GM19372 (cell line): ENCODE data around the gene OS9.
A peak's percentile ranks its signal among the peaks of the same experiment; 100 is the strongest.
"Not testable (repeated sequence)": the region's sequence is repeated elsewhere in the genome, so short reads cannot be mapped to it uniquely, and the experiment has no call there.

Experiments used
- ATAC-seq: cut with Tn5 transposase; IDR thresholded peaks from one replicate; pipeline ENCODE4 v1.9.1; 2021; ENCODE audit warnings: mild to moderate bottlenecking, low read depth, moderate library complexity; ENCODE audit not compliant: unreplicated experiment

The OS9 gene

GRCh38 chr12:57693659-57694458 is at the start of gene OS9:
TSS of gene OS9 (plus strand) at chr12:57694132. CDS start at chr12:57694162, 30 bp downstream.
- peak; percentile 96 for ATAC-seq

- not testable (repeated sequence) for ATAC-seq
Measured at GRCh38 chr12:57645990-57646658, 47.8 kb upstream of the OS9 start.

DNA sequence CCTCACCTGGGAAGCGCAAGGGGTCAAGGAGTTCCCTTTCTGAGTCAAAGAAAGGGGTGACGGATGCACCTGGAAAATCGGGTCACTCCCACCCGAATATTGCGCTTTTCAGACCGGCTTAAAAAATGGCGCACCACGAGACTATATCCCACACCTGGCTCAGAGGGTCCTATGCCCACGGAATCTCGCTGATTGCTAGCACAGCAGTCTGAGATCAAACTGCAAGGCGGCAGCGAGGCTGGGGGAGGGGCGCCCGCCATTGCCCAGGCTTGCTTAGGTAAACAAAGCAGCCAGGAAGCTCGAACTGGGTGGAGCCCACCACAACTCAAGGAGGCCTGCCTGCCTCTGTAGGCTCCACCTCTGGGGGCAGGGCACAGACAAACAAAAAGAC is 47.3 kb upstream of the OS9 start:
- ATAC-seq: not testable (repeated sequence)

GRCh38 chr12:57654042-57654441 is 39.9 kb upstream of the OS9 start:
- ATAC-seq: no peak

- ATAC-seq: no peak
Measured at GRCh38 chr12:57655541-57656240, 38.2 kb upstream of the OS9 start.

- ATAC-seq: not testable (repeated sequence)
Measured at GRCh38 chr12:57656408-57656807, 37.5 kb upstream of the OS9 start.

GRCh38 chr12:57657744-57658143 is 36.2 kb upstream of the OS9 start:
- no peak for ATAC-seq

DNA sequence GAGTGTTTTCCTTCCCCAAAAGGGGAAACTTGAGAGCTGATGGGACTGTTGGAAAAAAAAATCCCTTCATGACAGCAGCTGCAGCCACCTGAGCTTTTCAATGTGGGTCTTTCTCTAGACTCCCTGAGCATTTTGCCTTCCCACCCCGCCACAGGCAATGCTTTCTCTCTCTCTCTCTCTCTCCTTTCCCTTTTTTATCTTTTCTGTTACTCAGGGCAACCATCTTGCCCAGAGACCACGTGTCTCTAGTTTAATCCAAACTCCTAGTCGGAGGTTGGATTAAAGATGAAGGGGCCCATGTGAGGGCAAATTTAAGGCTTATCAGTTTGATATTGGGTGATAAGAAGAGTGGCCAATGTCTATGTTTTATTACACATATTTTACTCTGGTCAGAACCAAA is 35.0 kb upstream of the OS9 start:
- ATAC-seq: no peak

DNA sequence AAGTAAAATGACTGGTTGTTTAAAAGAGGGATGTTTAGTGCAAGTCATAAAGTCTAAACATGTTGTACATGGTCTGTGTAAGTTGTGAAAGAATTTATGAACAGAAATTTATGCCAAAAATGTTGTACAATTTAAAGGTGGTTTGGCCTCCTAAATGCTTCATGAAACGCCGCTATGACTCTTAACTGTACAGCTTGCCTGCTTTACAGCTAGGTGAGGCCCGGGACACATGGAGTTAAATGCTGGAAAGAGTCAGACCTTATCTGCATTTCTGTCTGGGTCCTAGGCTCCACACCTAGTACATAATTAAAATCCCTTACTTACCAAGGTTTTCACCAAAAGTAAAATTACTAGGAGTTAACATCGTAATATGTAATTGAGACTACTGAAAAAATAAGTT is 32.6 kb upstream of the OS9 start:
- no peak for ATAC-seq

DNA sequence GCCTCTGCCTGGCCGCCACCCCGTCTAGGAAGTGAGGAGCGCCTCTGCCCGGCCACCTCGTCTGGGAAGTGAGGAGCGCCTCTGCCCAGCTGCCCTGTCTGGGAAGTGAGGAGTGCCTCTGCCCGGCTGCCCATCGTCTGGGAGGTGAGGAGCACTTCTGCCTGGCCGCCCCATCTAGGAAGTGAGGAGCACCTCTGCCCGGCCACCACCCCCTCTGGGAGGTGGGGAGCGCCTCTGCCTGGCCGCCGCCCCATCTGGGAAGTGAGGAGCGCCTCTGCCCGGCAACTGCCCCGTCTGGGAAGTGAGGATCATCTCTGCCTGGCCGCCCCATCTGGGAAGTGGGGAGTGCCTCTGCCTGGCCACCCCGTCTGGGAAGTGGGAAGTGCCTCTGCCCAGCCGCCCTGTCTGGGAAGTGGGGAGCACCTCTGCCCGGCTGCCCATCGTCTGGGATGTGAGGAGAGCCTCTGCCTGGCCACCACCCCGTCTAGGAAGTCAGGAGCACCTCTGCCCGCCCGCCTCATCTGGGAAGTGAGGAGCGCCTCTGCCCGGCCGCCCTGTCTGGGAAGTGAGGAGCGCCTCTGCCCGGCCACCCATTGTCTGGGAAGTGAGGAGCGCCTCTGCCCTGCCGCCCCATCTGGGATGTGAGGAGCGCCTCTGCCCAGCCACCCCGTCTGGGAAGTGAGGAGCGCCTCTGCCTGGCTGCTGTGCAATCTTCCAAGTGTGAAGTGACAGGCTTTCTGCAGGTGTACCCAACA is 28.7 kb upstream of the OS9 start:
- not testable (repeated sequence) for ATAC-seq

DNA sequence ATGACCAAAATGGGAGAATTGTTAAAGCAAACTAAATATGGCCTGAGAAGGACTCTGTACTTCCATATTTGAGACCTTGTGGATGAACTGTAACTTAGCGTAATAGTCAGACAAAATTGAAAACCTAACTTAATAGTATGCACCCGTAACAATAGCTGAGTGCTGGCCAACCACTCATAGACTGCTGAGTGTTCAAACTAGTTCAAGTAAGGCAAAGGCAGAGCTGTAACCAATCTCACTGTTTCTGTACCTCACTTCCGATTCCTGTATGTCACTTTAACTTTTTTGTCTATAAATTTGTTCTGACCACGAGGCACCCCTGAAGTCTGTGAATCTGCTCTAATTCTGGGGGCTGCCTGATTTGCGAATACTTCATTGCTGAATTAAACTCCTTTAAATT is 27.0 kb upstream of the OS9 start:
- ATAC-seq: no peak

- ATAC-seq: not testable (repeated sequence)
Measured at GRCh38 chr12:57669691-57670090, 24.2 kb upstream of the OS9 start.

GRCh38 chr12:57671811-57672210 is 22.1 kb upstream of the OS9 start:
- ATAC-seq: not testable (repeated sequence)

- ATAC-seq: no peak
Measured at GRCh38 chr12:57672801-57673200, 21.1 kb upstream of the OS9 start.

- ATAC-seq: no peak
Measured at GRCh38 chr12:57674691-57675090, 19.2 kb upstream of the OS9 start.

DNA sequence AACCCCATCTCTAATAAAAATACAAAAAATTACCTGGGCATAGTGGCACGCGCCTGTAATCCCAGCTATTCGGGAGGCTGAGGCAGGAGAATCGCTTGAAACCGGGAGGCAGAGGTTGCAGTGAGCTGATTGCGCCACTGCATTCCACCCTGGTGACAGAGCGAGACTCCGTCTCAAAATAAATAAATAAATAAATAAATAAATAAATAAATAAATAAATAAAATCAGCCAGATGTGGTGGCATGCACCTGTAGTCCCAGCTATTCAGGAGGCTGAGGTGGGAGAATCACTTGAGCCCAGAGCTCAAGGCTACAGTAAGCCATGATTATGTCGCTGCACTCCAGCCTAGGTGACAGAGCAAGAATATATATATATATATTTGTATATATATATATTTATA is 16.0 kb upstream of the OS9 start:
- ATAC-seq: not testable (repeated sequence)

DNA sequence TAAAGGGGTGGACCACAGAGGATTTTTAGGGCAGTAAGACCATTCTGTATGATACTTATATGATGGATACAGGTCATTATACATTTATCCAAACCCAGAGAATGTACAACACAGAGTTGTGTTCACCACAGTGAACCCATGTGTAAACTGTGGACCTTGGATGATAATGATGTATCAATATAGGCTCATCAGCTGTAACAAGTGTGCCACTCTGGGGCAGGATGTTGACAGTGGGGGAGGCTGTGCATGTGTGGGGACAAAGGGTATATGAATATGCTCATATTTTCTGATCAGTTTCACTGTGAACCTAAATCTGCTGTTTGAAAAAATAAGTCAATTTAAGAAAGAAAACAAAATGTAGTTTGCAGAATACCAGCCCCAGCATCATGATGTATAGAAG is 14.2 kb upstream of the OS9 start:
- no peak for ATAC-seq

GRCh38 chr12:57687862-57688261 is 6.1 kb upstream of the OS9 start:
- no peak for ATAC-seq

DNA sequence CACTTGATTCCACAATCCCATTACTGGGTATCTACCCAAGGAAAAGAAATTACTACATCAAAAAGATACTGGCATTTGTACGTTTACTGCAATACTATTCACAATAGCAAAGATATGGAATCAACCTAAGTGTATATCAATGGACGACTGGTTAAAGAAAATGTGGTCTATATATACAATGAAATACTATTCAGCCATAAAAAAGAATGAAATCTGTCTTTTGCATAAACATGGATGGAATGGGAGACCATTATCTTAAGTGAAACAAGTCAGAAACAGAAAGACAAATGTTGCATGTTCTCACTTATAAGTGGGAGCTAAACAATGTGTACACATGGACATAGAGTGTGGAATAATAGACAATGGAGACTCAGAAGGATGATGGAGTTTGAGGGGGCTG is 5.0 kb upstream of the OS9 start:
- ATAC-seq: no peak

DNA sequence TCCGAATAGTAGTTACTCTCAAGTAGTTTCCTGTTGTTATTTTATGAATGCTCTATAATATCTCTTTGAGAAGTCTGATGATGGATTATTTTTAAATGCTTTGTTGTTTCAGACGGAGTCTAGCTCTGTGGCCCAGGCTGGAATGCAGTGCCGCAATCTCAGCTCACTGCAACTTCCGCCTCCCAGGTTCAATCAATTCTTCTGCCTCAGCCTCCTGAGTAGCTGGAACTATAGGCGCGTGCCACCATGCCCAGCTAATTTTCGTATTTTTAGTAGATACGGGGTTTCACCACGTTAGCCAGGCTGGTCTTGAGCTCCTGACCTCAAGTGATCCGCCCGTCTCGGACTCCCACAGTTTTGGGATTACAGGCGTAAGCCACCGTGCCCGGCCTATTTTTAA is 1.4 kb upstream of the OS9 start:
- no peak for ATAC-seq

DNA sequence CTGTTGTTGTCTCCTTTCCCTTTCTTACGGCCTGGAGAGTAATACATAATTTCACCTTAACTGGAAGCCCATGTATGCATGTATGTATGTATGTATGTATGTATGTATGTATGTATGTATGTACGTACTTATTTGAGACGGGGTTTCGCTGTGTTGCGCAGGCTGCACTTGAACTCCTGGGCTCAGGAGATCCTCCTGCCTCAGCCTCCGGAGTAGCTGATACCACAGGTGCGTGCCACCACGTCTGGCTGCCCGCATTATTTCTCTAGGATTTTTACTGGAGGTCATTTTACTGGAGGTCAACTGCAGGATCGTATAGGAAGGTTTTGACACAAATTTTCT is 644 bp upstream of the OS9 start:
- ATAC-seq: no peak
